NCI-H526 (cell line): Measurements from ENCODE around the gene MPP2.
A peak's percentile ranks its signal among the peaks of the same experiment; 100 is the strongest.
"Not testable (repeated sequence)": the region's sequence is repeated elsewhere in the genome, so short reads cannot be mapped to it uniquely, and the experiment has no call there.

Experiments
- DNase-seq, 2 experiments: peaks; one replicate each; lab custom pipeline; 2025; lab: John Stamatoyannopoulos, UW

The MPP2 gene

GRCh38 chr17:43907425-43907981, at the start of gene MPP2:
MPP2 (minus strand) TSS chr17:43907536; CDS start chr17:43904460, 3,076 bp downstream.
- peak; percentile 58 to 86 for DNase-seq

GRCh38 chr17:43956222-43956621, 48.9 kb upstream of the MPP2 start:
- no peak for DNase-seq

- no peak for DNase-seq
Observed at GRCh38 chr17:43953746-43954145, 46.4 kb upstream of the MPP2 start, which contains the start of gene PYY. PYY (minus strand) TSS chr17:43953940; CDS start chr17:43953483, 457 bp downstream.

GRCh38 chr17:43952724-43953666, 45.7 kb upstream of the MPP2 start:
- DNase-seq, result peak in 1 of 2 experiments; percentile 56

- DNase-seq, result no peak
Observed at GRCh38 chr17:43952351-43952723, 45.0 kb upstream of the MPP2 start.

- no peak for DNase-seq
Observed at GRCh38 chr17:43951750-43952149, 44.4 kb upstream of the MPP2 start.

- DNase-seq, result no peak
Observed at GRCh38 chr17:43950554-43950953, 43.2 kb upstream of the MPP2 start.

GRCh38 chr17:43949781-43950180, 42.4 kb upstream of the MPP2 start:
- no peak for DNase-seq

- DNase-seq, result no peak
Observed at GRCh38 chr17:43946781-43947180, 39.4 kb upstream of the MPP2 start.

GRCh38 chr17:43945074-43945829, 37.9 kb upstream of the MPP2 start:
- no peak for DNase-seq

- no peak for DNase-seq
Observed at GRCh38 chr17:43942051-43942685, 34.8 kb upstream of the MPP2 start, which contains the start of gene PPY. PPY (minus strand) TSS chr17:43942476; CDS start chr17:43941654, 822 bp downstream.

- DNase-seq, result peak; percentile 20 to 70
Observed at GRCh38 chr17:43940630-43941029, 33.3 kb upstream of the MPP2 start.

- DNase-seq, result no peak
Observed at GRCh38 chr17:43939886-43940285, 32.5 kb upstream of the MPP2 start.

- not testable (repeated sequence) for DNase-seq
Observed at GRCh38 chr17:43939452-43939851, 32.1 kb upstream of the MPP2 start.

GRCh38 chr17:43938838-43939182, 31.5 kb upstream of the MPP2 start:
- DNase-seq, result no peak

GRCh38 chr17:43936434-43936833, 29.1 kb upstream of the MPP2 start:
- DNase-seq, result no peak

- no peak for DNase-seq
Observed at GRCh38 chr17:43935926-43936261, 28.6 kb upstream of the MPP2 start.

GRCh38 chr17:43935204-43935925, 28.0 kb upstream of the MPP2 start:
- no peak for DNase-seq

GRCh38 chr17:43932923-43933322, 25.6 kb upstream of the MPP2 start:
- no peak for DNase-seq

- no peak for DNase-seq
Observed at GRCh38 chr17:43932357-43932756, 25.0 kb upstream of the MPP2 start.

- peak in 1 of 2 experiments; percentile 71 for DNase-seq
Observed at GRCh38 chr17:43931062-43931571, 23.8 kb upstream of the MPP2 start.
